ENCODE results near the gene SP9. TPM values are rescaled to one million over a fixed set of nuclear protein-coding genes. Genes with fewer than 3 reads are reported as not detected.

The SP9 gene
- total and polyA plus RNA-seq, 9 of the 15 experiments (the other 6 are each of a cell fraction or from before 2014, with no cell fraction given) = 0.04 to 0.23 (median 0.11) TPM; not detected in 3

DNA sequence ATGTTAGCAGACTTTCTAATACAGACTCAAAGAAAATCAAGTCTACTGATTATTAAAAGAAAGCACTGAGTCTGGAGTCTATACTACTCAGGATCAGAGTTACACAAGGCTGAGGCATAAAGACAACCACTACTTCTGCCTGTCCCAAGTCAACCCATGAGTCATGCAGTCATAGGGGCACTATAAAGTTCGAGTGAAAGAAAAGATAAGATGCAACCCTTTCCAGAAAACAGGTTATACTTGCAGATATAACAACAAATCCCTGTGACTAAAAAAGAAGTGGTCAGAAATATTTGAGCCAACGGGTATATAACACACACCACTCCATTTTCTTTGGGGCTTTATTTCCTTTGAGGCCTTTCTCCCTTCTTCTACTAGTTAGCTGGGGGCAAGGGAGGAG, 42.2 kb downstream of the SP9 start (continued):
- TF ChIP-seq, protein P1, sequence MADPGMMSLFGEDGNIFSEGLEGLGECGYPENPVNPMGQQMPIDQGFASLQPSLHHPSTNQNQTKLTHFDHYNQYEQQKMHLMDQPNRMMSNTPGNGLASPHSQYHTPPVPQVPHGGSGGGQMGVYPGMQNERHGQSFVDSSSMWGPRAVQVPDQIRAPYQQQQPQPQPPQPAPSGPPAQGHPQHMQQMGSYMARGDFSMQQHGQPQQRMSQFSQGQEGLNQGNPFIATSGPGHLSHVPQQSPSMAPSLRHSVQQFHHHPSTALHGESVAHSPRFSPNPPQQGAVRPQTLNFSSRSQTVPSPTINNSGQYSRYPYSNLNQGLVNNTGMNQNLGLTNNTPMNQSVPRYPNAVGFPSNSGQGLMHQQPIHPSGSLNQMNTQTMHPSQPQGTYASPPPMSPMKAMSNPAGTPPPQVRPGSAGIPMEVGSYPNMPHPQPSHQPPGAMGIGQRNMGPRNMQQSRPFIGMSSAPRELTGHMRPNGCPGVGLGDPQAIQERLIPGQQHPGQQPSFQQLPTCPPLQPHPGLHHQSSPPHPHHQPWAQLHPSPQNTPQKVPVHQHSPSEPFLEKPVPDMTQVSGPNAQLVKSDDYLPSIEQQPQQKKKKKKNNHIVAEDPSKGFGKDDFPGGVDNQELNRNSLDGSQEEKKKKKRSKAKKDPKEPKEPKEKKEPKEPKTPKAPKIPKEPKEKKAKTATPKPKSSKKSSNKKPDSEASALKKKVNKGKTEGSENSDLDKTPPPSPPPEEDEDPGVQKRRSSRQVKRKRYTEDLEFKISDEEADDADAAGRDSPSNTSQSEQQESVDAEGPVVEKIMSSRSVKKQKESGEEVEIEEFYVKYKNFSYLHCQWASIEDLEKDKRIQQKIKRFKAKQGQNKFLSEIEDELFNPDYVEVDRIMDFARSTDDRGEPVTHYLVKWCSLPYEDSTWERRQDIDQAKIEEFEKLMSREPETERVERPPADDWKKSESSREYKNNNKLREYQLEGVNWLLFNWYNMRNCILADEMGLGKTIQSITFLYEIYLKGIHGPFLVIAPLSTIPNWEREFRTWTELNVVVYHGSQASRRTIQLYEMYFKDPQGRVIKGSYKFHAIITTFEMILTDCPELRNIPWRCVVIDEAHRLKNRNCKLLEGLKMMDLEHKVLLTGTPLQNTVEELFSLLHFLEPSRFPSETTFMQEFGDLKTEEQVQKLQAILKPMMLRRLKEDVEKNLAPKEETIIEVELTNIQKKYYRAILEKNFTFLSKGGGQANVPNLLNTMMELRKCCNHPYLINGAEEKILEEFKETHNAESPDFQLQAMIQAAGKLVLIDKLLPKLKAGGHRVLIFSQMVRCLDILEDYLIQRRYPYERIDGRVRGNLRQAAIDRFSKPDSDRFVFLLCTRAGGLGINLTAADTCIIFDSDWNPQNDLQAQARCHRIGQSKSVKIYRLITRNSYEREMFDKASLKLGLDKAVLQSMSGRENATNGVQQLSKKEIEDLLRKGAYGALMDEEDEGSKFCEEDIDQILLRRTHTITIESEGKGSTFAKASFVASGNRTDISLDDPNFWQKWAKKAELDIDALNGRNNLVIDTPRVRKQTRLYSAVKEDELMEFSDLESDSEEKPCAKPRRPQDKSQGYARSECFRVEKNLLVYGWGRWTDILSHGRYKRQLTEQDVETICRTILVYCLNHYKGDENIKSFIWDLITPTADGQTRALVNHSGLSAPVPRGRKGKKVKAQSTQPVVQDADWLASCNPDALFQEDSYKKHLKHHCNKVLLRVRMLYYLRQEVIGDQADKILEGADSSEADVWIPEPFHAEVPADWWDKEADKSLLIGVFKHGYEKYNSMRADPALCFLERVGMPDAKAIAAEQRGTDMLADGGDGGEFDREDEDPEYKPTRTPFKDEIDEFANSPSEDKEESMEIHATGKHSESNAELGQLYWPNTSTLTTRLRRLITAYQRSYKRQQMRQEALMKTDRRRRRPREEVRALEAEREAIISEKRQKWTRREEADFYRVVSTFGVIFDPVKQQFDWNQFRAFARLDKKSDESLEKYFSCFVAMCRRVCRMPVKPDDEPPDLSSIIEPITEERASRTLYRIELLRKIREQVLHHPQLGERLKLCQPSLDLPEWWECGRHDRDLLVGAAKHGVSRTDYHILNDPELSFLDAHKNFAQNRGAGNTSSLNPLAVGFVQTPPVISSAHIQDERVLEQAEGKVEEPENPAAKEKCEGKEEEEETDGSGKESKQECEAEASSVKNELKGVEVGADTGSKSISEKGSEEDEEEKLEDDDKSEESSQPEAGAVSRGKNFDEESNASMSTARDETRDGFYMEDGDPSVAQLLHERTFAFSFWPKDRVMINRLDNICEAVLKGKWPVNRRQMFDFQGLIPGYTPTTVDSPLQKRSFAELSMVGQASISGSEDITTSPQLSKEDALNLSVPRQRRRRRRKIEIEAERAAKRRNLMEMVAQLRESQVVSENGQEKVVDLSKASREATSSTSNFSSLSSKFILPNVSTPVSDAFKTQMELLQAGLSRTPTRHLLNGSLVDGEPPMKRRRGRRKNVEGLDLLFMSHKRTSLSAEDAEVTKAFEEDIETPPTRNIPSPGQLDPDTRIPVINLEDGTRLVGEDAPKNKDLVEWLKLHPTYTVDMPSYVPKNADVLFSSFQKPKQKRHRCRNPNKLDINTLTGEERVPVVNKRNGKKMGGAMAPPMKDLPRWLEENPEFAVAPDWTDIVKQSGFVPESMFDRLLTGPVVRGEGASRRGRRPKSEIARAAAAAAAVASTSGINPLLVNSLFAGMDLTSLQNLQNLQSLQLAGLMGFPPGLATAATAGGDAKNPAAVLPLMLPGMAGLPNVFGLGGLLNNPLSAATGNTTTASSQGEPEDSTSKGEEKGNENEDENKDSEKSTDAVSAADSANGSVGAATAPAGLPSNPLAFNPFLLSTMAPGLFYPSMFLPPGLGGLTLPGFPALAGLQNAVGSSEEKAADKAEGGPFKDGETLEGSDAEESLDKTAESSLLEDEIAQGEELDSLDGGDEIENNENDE (IDR thresholded peaks at IDR 0.05; ENCODE audit: low read depth, low read length) = no peak
- TF ChIP-seq SMARCE1 (IDR thresholded peaks at IDR 0.05) (0 out of 2 replicates have a peak, but pooled peaks have one; percentile 35), ZNF12 (CRISPR knock-in tag; IDR thresholded peaks at IDR 0.05) (peak; percentile 92), MAFG (tag; conservative IDR thresholded peaks at IDR 0.05) (no peak), CBFA2T3 (IDR thresholded peaks at IDR 0.05) (peak; percentile 65), LCOR (CRISPR knock-in tag; IDR thresholded peaks at IDR 0.05) (no peak), ZNF140 (CRISPR knock-in tag; IDR thresholded peaks at IDR 0.05) (no peak), POLR2B (IDR thresholded peaks at IDR 0.05; ENCODE audit: low read depth, partially characterized antibody) (no peak), EWSR1 (IDR thresholded peaks at IDR 0.05; ENCODE audit: borderline replicate concordance, low read depth, partially characterized antibody) (no peak), ZNF263 (CRISPR knock-in tag; IDR thresholded peaks at IDR 0.05; ENCODE audit: borderline replicate concordance) (no peak), ZNF586 (CRISPR knock-in tag; conservative IDR thresholded peaks at IDR 0.05) (no peak)
- TF ChIP-seq, protein P2, sequence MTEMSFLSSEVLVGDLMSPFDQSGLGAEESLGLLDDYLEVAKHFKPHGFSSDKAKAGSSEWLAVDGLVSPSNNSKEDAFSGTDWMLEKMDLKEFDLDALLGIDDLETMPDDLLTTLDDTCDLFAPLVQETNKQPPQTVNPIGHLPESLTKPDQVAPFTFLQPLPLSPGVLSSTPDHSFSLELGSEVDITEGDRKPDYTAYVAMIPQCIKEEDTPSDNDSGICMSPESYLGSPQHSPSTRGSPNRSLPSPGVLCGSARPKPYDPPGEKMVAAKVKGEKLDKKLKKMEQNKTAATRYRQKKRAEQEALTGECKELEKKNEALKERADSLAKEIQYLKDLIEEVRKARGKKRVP (CRISPR knock-in tag; IDR thresholded peaks at IDR 0.05) = no peak
- TF ChIP-seq, protein P3, sequence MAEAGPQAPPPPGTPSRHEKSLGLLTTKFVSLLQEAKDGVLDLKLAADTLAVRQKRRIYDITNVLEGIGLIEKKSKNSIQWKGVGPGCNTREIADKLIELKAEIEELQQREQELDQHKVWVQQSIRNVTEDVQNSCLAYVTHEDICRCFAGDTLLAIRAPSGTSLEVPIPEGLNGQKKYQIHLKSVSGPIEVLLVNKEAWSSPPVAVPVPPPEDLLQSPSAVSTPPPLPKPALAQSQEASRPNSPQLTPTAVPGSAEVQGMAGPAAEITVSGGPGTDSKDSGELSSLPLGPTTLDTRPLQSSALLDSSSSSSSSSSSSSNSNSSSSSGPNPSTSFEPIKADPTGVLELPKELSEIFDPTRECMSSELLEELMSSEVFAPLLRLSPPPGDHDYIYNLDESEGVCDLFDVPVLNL (CRISPR knock-in tag; IDR thresholded peaks at IDR 0.05; ENCODE audit: low read depth) = no peak
- TF ChIP-seq, protein P4, sequence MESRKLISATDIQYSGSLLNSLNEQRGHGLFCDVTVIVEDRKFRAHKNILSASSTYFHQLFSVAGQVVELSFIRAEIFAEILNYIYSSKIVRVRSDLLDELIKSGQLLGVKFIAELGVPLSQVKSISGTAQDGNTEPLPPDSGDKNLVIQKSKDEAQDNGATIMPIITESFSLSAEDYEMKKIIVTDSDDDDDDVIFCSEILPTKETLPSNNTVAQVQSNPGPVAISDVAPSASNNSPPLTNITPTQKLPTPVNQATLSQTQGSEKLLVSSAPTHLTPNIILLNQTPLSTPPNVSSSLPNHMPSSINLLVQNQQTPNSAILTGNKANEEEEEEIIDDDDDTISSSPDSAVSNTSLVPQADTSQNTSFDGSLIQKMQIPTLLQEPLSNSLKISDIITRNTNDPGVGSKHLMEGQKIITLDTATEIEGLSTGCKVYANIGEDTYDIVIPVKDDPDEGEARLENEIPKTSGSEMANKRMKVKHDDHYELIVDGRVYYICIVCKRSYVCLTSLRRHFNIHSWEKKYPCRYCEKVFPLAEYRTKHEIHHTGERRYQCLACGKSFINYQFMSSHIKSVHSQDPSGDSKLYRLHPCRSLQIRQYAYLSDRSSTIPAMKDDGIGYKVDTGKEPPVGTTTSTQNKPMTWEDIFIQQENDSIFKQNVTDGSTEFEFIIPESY (CRISPR knock-in tag; IDR thresholded peaks at IDR 0.05) = no peak
